ENCODE measurements around the gene PPP1R14C. TPM values are rescaled to one million over a fixed set of nuclear protein-coding genes. Genes with fewer than 3 reads are reported as not detected.

Gene PPP1R14C
- total RNA-seq, 2 experiments from 2014 or later = not detected

- ChIA-PET CTCF (no interaction called here), POLR2A (no interaction called here)
- DNase-seq (no peak), ATAC-seq (no peak)
- H3K9me3 Mint-ChIP-seq (ENCODE audit: insufficient read depth) = no peaks in the 10 kb centered on the region
- H3K4me1 Mint-ChIP-seq (ENCODE audit: low read depth) = no peaks in the 10 kb centered on the region
- no peaks in the 10 kb centered on the region for H3K36me3 Mint-ChIP-seq (ENCODE audit: low read depth)
- H3K27ac Mint-ChIP-seq = no peak overlapping the region
- no peaks in the 10 kb centered on the region for H3K27me3 Mint-ChIP-seq (ENCODE audit: low read depth)
- no peak overlapping the region for H3K4me3 Mint-ChIP-seq
Observed at GRCh38 chr6:150202934-150203333, 60.1 kb downstream of the PPP1R14C start.

DNA sequence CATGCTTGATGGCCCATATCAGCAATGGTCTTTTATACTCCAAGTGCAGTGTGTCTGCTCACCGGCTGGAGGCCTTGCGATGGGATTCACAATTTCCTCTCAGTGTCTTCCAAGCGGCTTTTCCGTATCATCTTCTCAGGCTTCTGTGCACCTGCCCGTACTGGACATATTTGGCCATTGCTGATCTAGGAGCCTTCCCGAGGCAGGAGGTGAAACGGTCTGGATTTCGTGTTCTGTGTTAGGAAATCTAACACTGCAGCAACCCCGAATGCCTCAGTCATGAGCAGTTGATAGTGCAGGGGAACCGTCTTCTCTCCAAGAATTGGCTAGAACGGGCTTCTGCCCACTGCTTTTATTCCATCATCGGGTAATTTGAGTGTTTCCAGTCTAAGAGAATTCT, 60.5 kb downstream of the PPP1R14C start:
- no peak for DNase-seq
- H3K27me3 Mint-ChIP-seq (ENCODE audit: low read depth) = no peaks in the 10 kb centered on the region
- no peaks in the 10 kb centered on the region for H3K4me1 Mint-ChIP-seq (ENCODE audit: low read depth)
- H3K36me3 Mint-ChIP-seq (ENCODE audit: low read depth) = no peaks in the 10 kb centered on the region
- H3K9me3 Mint-ChIP-seq (ENCODE audit: insufficient read depth) = no peaks in the 10 kb centered on the region
- H3K27ac Mint-ChIP-seq = no peak overlapping the region
- ChIA-PET POLR2A (no interaction called here), CTCF (no interaction called here)
- no peak for ATAC-seq
- H3K4me3 Mint-ChIP-seq = no peak overlapping the region

DNA sequence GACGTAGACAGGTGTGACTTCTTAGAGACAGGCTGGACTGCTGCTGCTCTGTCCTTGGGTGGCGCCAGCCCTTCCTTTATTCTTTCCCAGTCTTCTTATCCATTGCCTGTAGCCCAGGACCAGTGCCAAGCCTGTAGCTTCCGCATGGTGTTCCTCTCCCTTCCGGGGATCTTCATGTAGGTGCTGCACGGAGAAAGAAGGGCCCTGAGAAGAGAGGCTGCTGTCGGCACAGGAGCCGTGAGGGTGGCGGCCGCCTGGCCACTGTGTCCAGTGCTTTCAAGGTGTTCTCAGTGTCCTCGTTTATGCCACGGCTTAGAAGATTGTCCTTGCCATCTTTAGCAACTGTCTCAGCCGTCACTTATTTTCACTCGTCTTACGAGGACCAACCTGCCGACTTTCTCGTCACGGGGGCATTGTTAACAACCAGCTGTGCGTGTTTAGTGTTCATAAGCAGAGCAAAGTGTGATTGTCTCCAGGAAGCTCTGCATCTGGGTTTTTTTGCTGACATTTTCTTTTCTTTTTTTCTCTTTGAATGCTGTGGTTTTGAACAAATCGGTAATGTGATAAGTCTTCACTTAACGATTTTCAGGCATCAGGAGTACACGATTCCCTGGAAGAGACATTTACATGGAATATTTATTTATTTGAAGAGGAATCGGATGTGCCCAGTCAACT, 61.2 kb downstream of the PPP1R14C start:
- POLR2A ChIA-PET = no interaction called here
- no peaks in the 10 kb centered on the region for H3K36me3 Mint-ChIP-seq (ENCODE audit: low read depth)
- H3K27ac Mint-ChIP-seq = no peak overlapping the region
- DNase-seq = no peak
- H3K27me3 Mint-ChIP-seq (ENCODE audit: low read depth) = no peaks in the 10 kb centered on the region
- CTCF ChIA-PET = no interaction called here
- ATAC-seq = no peak
- no peaks in the 10 kb centered on the region for H3K4me1 Mint-ChIP-seq (ENCODE audit: low read depth)
- H3K4me3 Mint-ChIP-seq = no peak overlapping the region
- no peaks in the 10 kb centered on the region for H3K9me3 Mint-ChIP-seq (ENCODE audit: insufficient read depth)

GRCh38 chr6:150204705-150205472, 62.0 kb downstream of the PPP1R14C start:
- Mint-ChIP-seq H3K4me3 (no peak overlapping the region), H3K4me1 (ENCODE audit: low read depth) (no peaks in the 10 kb centered on the region), H3K9me3 (ENCODE audit: insufficient read depth) (no peaks in the 10 kb centered on the region), H3K27me3 (ENCODE audit: low read depth) (no peaks in the 10 kb centered on the region), H3K36me3 (ENCODE audit: low read depth) (no peaks in the 10 kb centered on the region), H3K27ac (no peak overlapping the region)
- no peak for ATAC-seq
- POLR2A ChIA-PET = no interaction called here
- CTCF ChIA-PET = no interaction called here
- no peak for DNase-seq

- POLR2A ChIA-PET = no interaction called here
- Mint-ChIP-seq H3K4me1 (ENCODE audit: low read depth) (no peaks in the 10 kb centered on the region), H3K4me3 (no peak overlapping the region), H3K36me3 (ENCODE audit: low read depth) (no peaks in the 10 kb centered on the region), H3K27ac (no peak overlapping the region), H3K27me3 (ENCODE audit: low read depth) (no peaks in the 10 kb centered on the region), H3K9me3 (ENCODE audit: insufficient read depth) (no peaks in the 10 kb centered on the region)
- CTCF ChIA-PET = no interaction called here
- DNase-seq (no peak), ATAC-seq (no peak)
Observed at GRCh38 chr6:150207931-150208570, 65.2 kb downstream of the PPP1R14C start.

DNA sequence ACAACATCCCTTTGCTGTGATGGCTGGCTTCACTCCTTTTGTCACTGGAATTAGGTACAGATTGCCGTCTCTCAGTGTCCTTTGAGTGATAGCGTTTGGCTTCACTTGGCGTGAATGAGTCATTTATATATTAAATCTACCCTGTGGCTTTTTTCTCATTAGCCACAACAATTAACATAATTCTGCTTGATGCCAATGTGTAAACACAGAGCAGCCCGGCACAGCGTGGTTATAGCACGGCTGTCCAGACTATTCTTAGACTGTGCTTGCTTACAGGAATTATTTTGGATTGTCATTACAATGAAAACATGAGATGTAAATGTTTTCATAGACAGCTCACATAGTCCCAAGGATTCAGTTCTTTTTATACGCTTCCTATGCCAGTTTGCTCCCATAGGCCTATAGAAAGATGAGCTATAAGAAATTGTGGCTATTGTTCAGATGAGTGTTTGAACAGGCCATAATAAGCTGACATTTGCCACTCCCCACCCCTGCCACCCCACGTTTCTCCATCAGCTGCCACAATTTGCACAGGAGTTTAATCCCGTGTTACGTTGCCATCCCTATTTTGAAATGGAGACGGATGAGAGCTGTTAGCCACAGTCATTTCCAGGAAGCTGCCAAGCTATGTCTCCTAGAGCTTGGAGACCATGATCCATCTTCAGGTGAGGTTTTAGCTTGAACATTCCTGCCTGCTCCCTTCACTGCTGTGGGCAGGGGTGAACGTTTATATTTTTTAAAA, 65.9 kb downstream of the PPP1R14C start:
- H3K4me1 Mint-ChIP-seq (ENCODE audit: low read depth) = no peaks in the 10 kb centered on the region

DNA sequence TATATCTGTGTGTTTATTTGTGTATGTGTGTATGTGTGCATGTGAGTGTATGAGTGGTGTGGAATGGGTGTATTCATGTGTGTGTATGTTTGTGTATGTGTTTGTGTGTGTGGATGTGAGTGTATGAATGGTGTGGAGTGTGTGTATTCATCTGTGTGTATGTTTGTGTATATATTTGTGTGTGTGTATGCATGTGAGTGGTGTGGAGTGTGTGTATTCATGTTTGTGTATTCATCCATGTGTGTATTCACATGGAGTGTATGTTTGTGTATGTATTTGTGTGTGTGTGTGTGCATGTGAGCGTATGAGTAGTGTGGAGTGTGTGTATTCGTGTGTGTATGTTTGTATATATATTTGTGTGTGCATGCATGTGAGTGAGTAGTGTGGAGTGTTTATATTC, 66.6 kb downstream of the PPP1R14C start:
- H3K9me3 Mint-ChIP-seq (ENCODE audit: insufficient read depth) = no peaks in the 10 kb centered on the region
- peaks cover under 1% of the 10 kb centered on the region for H3K27me3 Mint-ChIP-seq (ENCODE audit: low read depth)
- H3K4me3 Mint-ChIP-seq = no peak overlapping the region
- H3K27ac Mint-ChIP-seq = no peak overlapping the region
- DNase-seq = no peak
- no peaks in the 10 kb centered on the region for H3K36me3 Mint-ChIP-seq (ENCODE audit: low read depth)
- ChIA-PET POLR2A (no interaction called here), CTCF (no interaction called here)
- H3K4me1 Mint-ChIP-seq (ENCODE audit: low read depth) = no peaks in the 10 kb centered on the region
- no peak for ATAC-seq

More for the DNA sequence above, 65.9 kb downstream of the PPP1R14C start:
- H3K9me3 Mint-ChIP-seq (ENCODE audit: insufficient read depth) = no peaks in the 10 kb centered on the region
- ATAC-seq (no peak), DNase-seq (no peak)
- no peak overlapping the region for H3K4me3 Mint-ChIP-seq
- H3K36me3 Mint-ChIP-seq (ENCODE audit: low read depth) = no peaks in the 10 kb centered on the region
- H3K27ac Mint-ChIP-seq = no peak overlapping the region
- ChIA-PET CTCF (no interaction called here), POLR2A (no interaction called here)
- no peaks in the 10 kb centered on the region for H3K27me3 Mint-ChIP-seq (ENCODE audit: low read depth)

GRCh38 chr6:150211700-150212511, 69.1 kb downstream of the PPP1R14C start:
- CTCF ChIA-PET = no interaction called here
- H3K27me3 Mint-ChIP-seq (ENCODE audit: low read depth) = peaks cover 6% of the 10 kb centered on the region

DNA sequence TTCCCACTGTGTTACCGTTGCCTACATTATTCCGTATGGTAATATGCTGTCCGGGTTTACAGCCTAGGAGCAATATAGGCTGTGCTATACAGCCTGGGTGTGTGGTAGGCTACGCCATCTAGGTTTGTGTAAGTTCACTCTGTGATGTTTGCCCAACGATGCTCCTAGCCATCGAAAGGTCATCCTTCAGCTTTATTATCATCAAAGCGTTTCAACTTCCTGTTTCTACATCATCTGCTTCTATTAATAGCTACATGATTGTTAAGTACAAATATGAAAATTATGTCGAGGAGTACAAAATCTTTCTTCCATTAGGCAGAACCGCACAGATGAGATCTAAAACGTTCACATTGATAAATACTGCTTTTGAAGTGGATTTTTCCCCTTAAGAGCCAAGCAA, 69.9 kb downstream of the PPP1R14C start:
- Mint-ChIP-seq H3K9me3 (ENCODE audit: insufficient read depth) (no peaks in the 10 kb centered on the region), H3K27ac (no peak overlapping the region), H3K4me1 (ENCODE audit: low read depth) (no peaks in the 10 kb centered on the region), H3K36me3 (ENCODE audit: low read depth) (no peaks in the 10 kb centered on the region), H3K27me3 (ENCODE audit: low read depth) (peaks cover 6% of the 10 kb centered on the region), H3K4me3 (no peak overlapping the region)
- ATAC-seq (no peak), DNase-seq (no peak)
- POLR2A ChIA-PET = no interaction called here
- CTCF ChIA-PET = no interaction called here

More at GRCh38 chr6:150211700-150212511, 69.1 kb downstream of the PPP1R14C start:
- H3K4me1 Mint-ChIP-seq (ENCODE audit: low read depth) = no peaks in the 10 kb centered on the region
- no peak for ATAC-seq
- DNase-seq = no peak
- H3K9me3 Mint-ChIP-seq (ENCODE audit: insufficient read depth) = no peaks in the 10 kb centered on the region
- no peak overlapping the region for H3K4me3 Mint-ChIP-seq
- H3K27ac Mint-ChIP-seq = no peak overlapping the region
- H3K36me3 Mint-ChIP-seq (ENCODE audit: low read depth) = no peaks in the 10 kb centered on the region
- POLR2A ChIA-PET = no interaction called here

DNA sequence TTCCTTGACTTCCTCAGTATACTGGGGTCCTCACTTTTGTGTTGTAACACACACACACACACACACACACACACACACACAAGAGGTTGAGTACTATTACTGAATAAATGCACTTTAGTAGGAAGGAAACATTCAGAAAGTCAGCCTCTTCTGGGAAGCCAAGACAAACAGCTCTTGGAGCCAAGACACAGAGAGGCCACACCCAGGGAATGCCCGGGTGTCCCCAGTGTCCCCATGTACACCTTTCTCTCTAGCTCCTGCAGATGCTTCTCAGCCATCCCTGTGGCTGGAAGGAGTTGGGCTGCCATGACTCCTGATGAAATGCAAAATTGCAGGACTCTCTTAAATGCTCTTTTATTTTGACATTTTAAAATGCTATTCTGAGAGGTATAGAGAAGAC, 70.5 kb downstream of the PPP1R14C start:
- ATAC-seq (no peak), DNase-seq (no peak)
- no peaks in the 10 kb centered on the region for H3K9me3 Mint-ChIP-seq (ENCODE audit: insufficient read depth)
- no peak overlapping the region for H3K4me3 Mint-ChIP-seq
- H3K36me3 Mint-ChIP-seq (ENCODE audit: low read depth) = no peaks in the 10 kb centered on the region
- no peaks in the 10 kb centered on the region for H3K4me1 Mint-ChIP-seq (ENCODE audit: low read depth)
- ChIA-PET POLR2A (no interaction called here), CTCF (no interaction called here)
- no peak overlapping the region for H3K27ac Mint-ChIP-seq
- H3K27me3 Mint-ChIP-seq (ENCODE audit: low read depth) = peaks cover 6% of the 10 kb centered on the region

DNA sequence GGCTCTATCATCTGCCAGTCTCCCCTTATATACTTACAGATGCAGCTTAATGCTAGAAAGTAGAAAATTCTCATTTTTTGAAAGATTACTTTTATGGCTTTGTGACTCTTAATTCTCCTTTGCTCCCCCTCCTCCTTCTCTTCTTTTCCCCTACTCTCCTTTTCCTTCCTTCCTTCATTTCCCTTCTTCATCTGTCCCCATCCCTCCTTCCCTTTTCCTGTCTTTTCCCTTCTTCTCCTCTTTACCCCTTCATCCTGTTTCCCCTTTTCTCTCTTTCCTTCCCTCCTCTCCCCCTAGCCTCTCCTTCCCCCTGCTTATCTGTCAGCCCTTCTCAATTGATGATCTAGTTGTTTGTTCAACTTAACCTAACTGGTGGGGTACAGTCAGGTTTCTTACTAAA, 71.5 kb downstream of the PPP1R14C start:
- peaks cover 6% of the 10 kb centered on the region for H3K27me3 Mint-ChIP-seq (ENCODE audit: low read depth)
- ChIA-PET CTCF (no interaction called here), POLR2A (no interaction called here)

More for the DNA sequence above, 71.5 kb downstream of the PPP1R14C start:
- no peak for DNase-seq
- no peak overlapping the region for H3K27ac Mint-ChIP-seq
- no peak overlapping the region for H3K4me3 Mint-ChIP-seq
- no peaks in the 10 kb centered on the region for H3K4me1 Mint-ChIP-seq (ENCODE audit: low read depth)
- no peaks in the 10 kb centered on the region for H3K36me3 Mint-ChIP-seq (ENCODE audit: low read depth)
- H3K9me3 Mint-ChIP-seq (ENCODE audit: insufficient read depth) = no peaks in the 10 kb centered on the region
- no peak for ATAC-seq
